ENCODE measurements around the gene RASAL3.

DNA sequence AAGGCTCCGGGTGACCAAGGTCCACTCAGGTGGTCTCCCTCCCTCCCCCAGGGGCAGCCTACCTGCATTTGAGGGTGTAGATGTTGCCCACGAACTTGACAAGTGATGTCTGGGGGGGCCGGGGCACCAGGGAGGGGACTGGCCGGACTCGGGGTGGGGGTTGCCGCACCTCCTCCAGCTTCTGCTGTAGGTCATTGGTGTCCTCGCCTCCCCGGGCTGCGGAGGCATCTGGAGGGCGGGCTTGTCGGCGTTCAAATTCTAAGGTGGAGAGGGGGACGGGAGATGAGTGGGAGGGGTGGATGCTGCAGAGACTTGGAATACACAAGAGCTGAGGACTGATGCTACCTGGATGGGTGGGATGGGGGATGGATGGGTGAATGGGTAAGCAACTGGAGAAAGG is 40.2 kb downstream of the RASAL3 start:
- TF ChIP-seq, protein P1, sequence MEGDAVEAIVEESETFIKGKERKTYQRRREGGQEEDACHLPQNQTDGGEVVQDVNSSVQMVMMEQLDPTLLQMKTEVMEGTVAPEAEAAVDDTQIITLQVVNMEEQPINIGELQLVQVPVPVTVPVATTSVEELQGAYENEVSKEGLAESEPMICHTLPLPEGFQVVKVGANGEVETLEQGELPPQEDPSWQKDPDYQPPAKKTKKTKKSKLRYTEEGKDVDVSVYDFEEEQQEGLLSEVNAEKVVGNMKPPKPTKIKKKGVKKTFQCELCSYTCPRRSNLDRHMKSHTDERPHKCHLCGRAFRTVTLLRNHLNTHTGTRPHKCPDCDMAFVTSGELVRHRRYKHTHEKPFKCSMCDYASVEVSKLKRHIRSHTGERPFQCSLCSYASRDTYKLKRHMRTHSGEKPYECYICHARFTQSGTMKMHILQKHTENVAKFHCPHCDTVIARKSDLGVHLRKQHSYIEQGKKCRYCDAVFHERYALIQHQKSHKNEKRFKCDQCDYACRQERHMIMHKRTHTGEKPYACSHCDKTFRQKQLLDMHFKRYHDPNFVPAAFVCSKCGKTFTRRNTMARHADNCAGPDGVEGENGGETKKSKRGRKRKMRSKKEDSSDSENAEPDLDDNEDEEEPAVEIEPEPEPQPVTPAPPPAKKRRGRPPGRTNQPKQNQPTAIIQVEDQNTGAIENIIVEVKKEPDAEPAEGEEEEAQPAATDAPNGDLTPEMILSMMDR (IDR thresholded peaks at IDR 0.05): no peak
- TF ChIP-seq POLR2A (IDR thresholded peaks at IDR 0.05): no peak
